Prostate gland (tissue), 2 donors: ENCODE data around the gene SUN5. TPM values are rescaled to one million over a fixed set of nuclear protein-coding genes. Genes with fewer than 3 reads are reported as not detected.
A peak's percentile ranks its signal among the peaks of the same experiment; 100 is the strongest.

Source experiments
- DNase-seq: peaks from one replicate; pipeline ENCODE4 v3.0.0-alpha.2; 2019; ENCODE audit warnings: low spot score
- H3K27ac ChIP-seq, 2 donors: fragments of 200-600 bp; sonication (generic); 2 replicates each; pipeline ENCODE4 v1.5.1; 2017 to 2019
- H3K27me3 ChIP-seq: fragments of 200-600 bp; sonication (generic); replicated peaks from 2 replicates; pipeline ENCODE4 v1.5.1; 2019; ENCODE audit not compliant: insufficient read depth
- H3K36me3 ChIP-seq, 2 donors: fragments of 200-600 bp; sonication (generic); 1 replicate in 1 of 2; 2 replicates in 1 of 2; pipeline versions ENCODE4 v1.5.1 to v1.8.1; 2017 to 2019
- H3K4me1 ChIP-seq: fragments of 200-600 bp; sonication (generic); replicated peaks from 2 replicates; pipeline ENCODE4 v1.5.1; 2019
- H3K4me3 ChIP-seq, 2 donors: fragments of 200-600 bp; sonication (generic); 2 replicates each; pipeline ENCODE4 v1.5.1; 2017 to 2019
- H3K9me3 ChIP-seq: fragments of 200-600 bp; sonication (generic); 2 replicates; pipeline ENCODE4 v1.5.1; 2017
- POLR2A ChIP-seq: fragments of 450-650 bp; IDR thresholded peaks from one replicate; pipeline ENCODE4 v1.6.1; 2016; ENCODE audit warnings: antibody characterized with exemption, mild to moderate bottlenecking
- POLR2AphosphoS5 ChIP-seq: sonication (generic); formaldehyde crosslinking; IDR thresholded peaks from one replicate; pipeline ENCODE4 v1.6.1; 2017; ENCODE audit warnings: antibody characterized with exemption
- WGBS: methylation state at CpG from one replicate; pipeline ENCODE4 v1.1.5; 2018; 5-methylcytosine and 5-hydroxymethylcytosine counted together
- intact Hi-C: fragments of 100-400 bp; cut with DNase I; formaldehyde crosslinking; loops from one replicate; pipeline ENCODE4 v1.14.2; 2022
- total RNA-seq, 2 donors: library from RNA; depleted of rRNA; stranded (reverse); fragments of >200 nt; gene quantifications; one replicate each; pipeline ENCODE4 v1.1.0, GENCODE V29; 2016
- TF ChIP-seq, protein P1 (sequence below), 4 experiments: fragments of 200-600 bp in 2 of 4; fragments of 450-650 bp in 2 of 4; sonication (generic) in 2 of 4; IDR thresholded peaks; 1 replicate in 3 of 4; 2 replicates in 1 of 4; pipeline ENCODE4 v1.5.1; 2016 to 2019; ENCODE audit warnings: antibody characterized with exemption in 4 of 4, mild to moderate bottlenecking in 2 of 4, moderate library complexity in 2 of 4

Gene SUN5
- total RNA-seq, 2 donors from 2014 or later: 4.7 TPM; not detected in 1

- Histone ChIP-seq H3K27ac (no peak overlapping the region), H3K4me3 (no peak overlapping the region), H3K36me3 (no peaks in the 10 kb centered on the region), H3K9me3 (no peaks in the 10 kb centered on the region), H3K4me1 (peaks cover 4% of the 10 kb centered on the region), H3K27me3 (no peaks in the 10 kb centered on the region)
- TF ChIP-seq POLR2A: no peak
- TF ChIP-seq, protein P1, sequence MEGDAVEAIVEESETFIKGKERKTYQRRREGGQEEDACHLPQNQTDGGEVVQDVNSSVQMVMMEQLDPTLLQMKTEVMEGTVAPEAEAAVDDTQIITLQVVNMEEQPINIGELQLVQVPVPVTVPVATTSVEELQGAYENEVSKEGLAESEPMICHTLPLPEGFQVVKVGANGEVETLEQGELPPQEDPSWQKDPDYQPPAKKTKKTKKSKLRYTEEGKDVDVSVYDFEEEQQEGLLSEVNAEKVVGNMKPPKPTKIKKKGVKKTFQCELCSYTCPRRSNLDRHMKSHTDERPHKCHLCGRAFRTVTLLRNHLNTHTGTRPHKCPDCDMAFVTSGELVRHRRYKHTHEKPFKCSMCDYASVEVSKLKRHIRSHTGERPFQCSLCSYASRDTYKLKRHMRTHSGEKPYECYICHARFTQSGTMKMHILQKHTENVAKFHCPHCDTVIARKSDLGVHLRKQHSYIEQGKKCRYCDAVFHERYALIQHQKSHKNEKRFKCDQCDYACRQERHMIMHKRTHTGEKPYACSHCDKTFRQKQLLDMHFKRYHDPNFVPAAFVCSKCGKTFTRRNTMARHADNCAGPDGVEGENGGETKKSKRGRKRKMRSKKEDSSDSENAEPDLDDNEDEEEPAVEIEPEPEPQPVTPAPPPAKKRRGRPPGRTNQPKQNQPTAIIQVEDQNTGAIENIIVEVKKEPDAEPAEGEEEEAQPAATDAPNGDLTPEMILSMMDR (IDR thresholded peaks at IDR 0.05): no peak
- no peak for TF ChIP-seq POLR2AphosphoS5
- 70% methylated on average over 12 of the region's 12 CpGs for WGBS
- intact Hi-C loops: no loop called here
- no peak for DNase-seq
These were observed 9.6 kb upstream of the SUN5 start for GRCh38 chr20:33013701-33014326.

GRCh38 chr20:33012327-33013189 is 8.3 kb upstream of the SUN5 start:
- DNase-seq: no peak
- 81% methylated on average over 15 of the region's 15 CpGs for WGBS
- no peaks in the 10 kb centered on the region for H3K9me3 ChIP-seq
- no peak overlapping the region for H3K4me3 ChIP-seq
- peaks cover 4% of the 10 kb centered on the region for H3K4me1 ChIP-seq
- no peak for TF ChIP-seq POLR2A
- TF ChIP-seq, protein P1 (IDR thresholded peaks at IDR 0.05): no peak
- no peaks in the 10 kb centered on the region for H3K36me3 ChIP-seq
- H3K27me3 ChIP-seq: no peaks in the 10 kb centered on the region
- H3K27ac ChIP-seq: no peak overlapping the region
- intact Hi-C loops: no loop called here

GRCh38 chr20:33010674-33011449 is 6.6 kb upstream of the SUN5 start:
- H3K27me3 ChIP-seq: no peaks in the 10 kb centered on the region
- intact Hi-C loops: no loop called here
- WGBS: 88% methylated on average over 7 of the region's 8 CpGs
- no peak for DNase-seq
- no peaks in the 10 kb centered on the region for H3K36me3 ChIP-seq
- H3K9me3 ChIP-seq: no peaks in the 10 kb centered on the region
- TF ChIP-seq POLR2AphosphoS5 (no peak), POLR2A (no peak)
- TF ChIP-seq, protein P1 (IDR thresholded peaks at IDR 0.05): no peak
- H3K4me3 ChIP-seq: no peak overlapping the region
- peaks cover 4% of the 10 kb centered on the region for H3K4me1 ChIP-seq
- no peak overlapping the region for H3K27ac ChIP-seq

- H3K4me1 ChIP-seq: peaks cover 4% of the 10 kb centered on the region
- H3K4me3 ChIP-seq: no peak overlapping the region
- peak; percentile 61 for DNase-seq
- 38% methylated on average over 5 of the region's 5 CpGs for WGBS
- H3K36me3 ChIP-seq: no peaks in the 10 kb centered on the region
- intact Hi-C loops: no loop called here
- no peaks in the 10 kb centered on the region for H3K9me3 ChIP-seq
- no peaks in the 10 kb centered on the region for H3K27me3 ChIP-seq
- TF ChIP-seq POLR2AphosphoS5 (peak; percentile 75), POLR2A (no peak)
- H3K27ac ChIP-seq: no peak overlapping the region
These were observed 5.9 kb upstream of the SUN5 start for GRCh38 chr20:33010133-33010504.
